DMS53 treated with DMSO at 0.1 percent for 48 hours (cell line): Measurements from ENCODE around the gene SMYD3.

Experiments used
- DNase-seq: peaks from one replicate; lab custom pipeline; 2025; ENCODE audit not compliant: unreplicated experiment; lab: John Stamatoyannopoulos, UW

The SMYD3 gene

GRCh38 chr1:246155923-246156322 lies 351.2 kb downstream of the SMYD3 start:
- no peak for DNase-seq

- DNase-seq: no peak
These were observed 353.3 kb downstream of the SMYD3 start for GRCh38 chr1:246153796-246154212.

- no peak for DNase-seq
These were observed 354.1 kb downstream of the SMYD3 start for GRCh38 chr1:246152986-246153431.

- peak; percentile 83 for DNase-seq
These were observed 355.2 kb downstream of the SMYD3 start for GRCh38 chr1:246151796-246152434.

- no peak for DNase-seq
These were observed 357.5 kb downstream of the SMYD3 start for GRCh38 chr1:246149543-246149942.

GRCh38 chr1:246147524-246148461 lies 359.3 kb downstream of the SMYD3 start:
- DNase-seq: no peak

GRCh38 chr1:246146804-246147523 lies 360.1 kb downstream of the SMYD3 start:
- DNase-seq: no peak

- no peak for DNase-seq
These were observed 361.2 kb downstream of the SMYD3 start for GRCh38 chr1:246145900-246146299.

- no peak for DNase-seq
These were observed 362.1 kb downstream of the SMYD3 start for GRCh38 chr1:246144931-246145330.

- no peak for DNase-seq
These were observed 364.7 kb downstream of the SMYD3 start for GRCh38 chr1:246142320-246142893.

GRCh38 chr1:246141306-246141705 lies 365.8 kb downstream of the SMYD3 start:
- DNase-seq: no peak

GRCh38 chr1:246139745-246140182 lies 367.3 kb downstream of the SMYD3 start:
- no peak for DNase-seq

GRCh38 chr1:246138781-246139180 lies 368.3 kb downstream of the SMYD3 start:
- DNase-seq: no peak

- DNase-seq: no peak
These were observed 370.6 kb downstream of the SMYD3 start for GRCh38 chr1:246136477-246136876.

GRCh38 chr1:246134789-246135188 lies 372.3 kb downstream of the SMYD3 start:
- no peak for DNase-seq

GRCh38 chr1:246131095-246131494 lies 376.0 kb downstream of the SMYD3 start:
- DNase-seq: no peak

GRCh38 chr1:246128494-246129069 lies 378.5 kb downstream of the SMYD3 start:
- DNase-seq: no peak

- no peak for DNase-seq
These were observed 380.5 kb downstream of the SMYD3 start for GRCh38 chr1:246126580-246126979.

- no peak for DNase-seq
These were observed 385.0 kb downstream of the SMYD3 start for GRCh38 chr1:246122071-246122470.

GRCh38 chr1:246121533-246121932 lies 385.5 kb downstream of the SMYD3 start:
- no peak for DNase-seq
